Hepatic stellate cell (primary cell): ENCODE data around the gene ZBTB20.

Source experiments
- DNase-seq: peaks from one replicate; pipeline ENCODE4 v3.0.0; 2011; ENCODE audit warnings: low spot score

ZBTB20 gene

GRCh38 chr3:114867835-114868503, 279.1 kb downstream of the ZBTB20 start:
- DNase-seq: no peak

GRCh38 chr3:114867359-114867758, 279.7 kb downstream of the ZBTB20 start:
- DNase-seq: no peak

- DNase-seq: no peak
These were observed 280.7 kb downstream of the ZBTB20 start for GRCh38 chr3:114866430-114866829.

DNA sequence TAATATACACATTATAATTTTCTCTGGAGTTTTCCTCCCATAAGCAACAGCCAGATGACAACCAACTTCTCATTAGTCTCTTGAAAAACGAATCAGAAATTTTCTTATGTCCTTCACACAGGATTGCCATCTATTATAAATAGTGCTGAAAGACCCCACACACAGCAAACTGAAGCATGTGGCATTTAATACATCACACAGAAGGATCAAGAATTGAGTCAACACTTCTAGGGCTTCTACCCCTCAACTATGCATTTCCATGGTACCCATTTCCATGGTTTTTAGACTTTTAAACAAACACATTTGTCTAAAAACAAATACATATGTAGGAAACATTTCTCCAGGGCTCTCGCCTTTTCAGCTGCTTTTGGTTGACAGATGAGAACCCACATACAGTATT, 282.1 kb downstream of the ZBTB20 start:
- DNase-seq: no peak

- no peak for DNase-seq
These were observed 283.2 kb downstream of the ZBTB20 start for GRCh38 chr3:114863848-114864247.

DNA sequence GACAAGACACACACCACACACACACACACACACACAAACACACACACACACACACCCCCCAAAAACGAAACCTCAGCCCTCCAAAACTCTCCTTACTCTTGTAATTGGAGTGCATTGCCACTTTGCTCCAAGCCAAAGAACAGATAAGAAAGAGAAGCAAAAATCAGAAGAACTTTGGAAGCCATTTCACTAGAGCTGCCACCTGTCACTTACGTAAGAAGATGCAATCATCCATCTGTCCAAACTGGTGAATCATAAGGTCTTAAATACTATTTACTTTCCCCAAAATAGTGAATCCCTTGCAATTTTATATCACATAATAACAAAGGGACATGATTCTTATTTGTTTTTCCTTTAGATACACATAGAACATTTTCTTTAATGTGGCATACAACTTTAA, 285.4 kb downstream of the ZBTB20 start:
- no peak for DNase-seq

GRCh38 chr3:114860531-114860930, 286.6 kb downstream of the ZBTB20 start:
- DNase-seq: no peak

- DNase-seq: no peak
These were observed 288.8 kb downstream of the ZBTB20 start for GRCh38 chr3:114858329-114858728.

GRCh38 chr3:114857299-114857701, 289.8 kb downstream of the ZBTB20 start:
- no peak for DNase-seq

DNA sequence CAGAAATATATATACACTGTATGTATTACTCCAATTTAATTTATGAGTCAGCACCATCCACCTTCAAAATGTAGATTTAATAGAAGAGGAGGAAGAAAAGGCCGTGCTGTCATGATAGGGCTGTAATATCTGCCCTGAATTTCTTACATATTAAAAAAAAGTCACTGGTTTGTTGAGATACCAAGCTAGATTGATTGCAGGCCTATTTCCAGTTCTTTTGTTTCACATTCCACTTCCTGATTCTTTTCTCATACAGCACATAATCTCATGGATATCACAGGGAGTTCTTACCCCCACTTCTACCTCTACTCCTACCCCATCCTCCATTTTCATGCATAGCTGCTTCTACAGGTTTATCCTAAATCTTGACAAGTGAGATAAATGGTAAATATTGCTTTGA, 290.3 kb downstream of the ZBTB20 start:
- DNase-seq: no peak

DNA sequence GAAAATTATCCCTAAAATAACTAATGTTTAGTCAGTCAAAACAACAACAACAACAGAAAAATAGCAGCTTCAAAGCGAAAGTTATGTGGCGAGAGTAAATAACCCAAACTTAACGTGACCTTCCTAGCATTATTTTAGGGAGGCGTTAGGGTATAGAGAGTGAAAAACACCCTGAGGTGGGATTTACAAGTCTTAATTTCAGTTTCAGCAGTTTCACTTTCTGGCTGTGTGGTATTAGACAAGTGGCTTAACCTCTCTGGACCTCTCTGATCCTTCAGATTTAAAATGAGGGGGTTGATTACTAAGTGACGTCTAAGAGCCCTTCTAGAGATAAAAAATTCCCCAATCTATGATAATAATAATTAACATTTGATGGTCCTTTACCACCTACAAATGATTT, 291.2 kb downstream of the ZBTB20 start:
- no peak for DNase-seq

DNA sequence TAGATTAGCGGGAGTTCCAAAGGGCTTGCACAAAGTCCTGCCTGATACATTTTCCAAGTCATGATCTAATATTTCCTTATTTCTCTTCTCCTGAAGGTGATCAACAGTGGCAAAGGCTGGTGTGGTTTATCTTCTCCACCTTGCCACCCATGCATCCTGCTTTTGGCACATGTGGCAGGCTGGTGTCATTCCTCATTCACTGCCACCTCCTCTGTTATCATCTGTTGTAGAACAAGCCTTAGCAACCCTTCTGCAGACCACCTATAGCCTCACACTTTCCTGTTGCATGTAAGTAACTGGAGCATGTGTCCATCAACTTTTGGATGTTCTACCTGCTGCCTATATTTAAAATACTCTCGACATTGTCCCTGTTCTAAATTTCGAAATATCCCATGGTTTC, 294.1 kb downstream of the ZBTB20 start:
- no peak for DNase-seq

- DNase-seq: no peak
These were observed 296.2 kb downstream of the ZBTB20 start for GRCh38 chr3:114850898-114851297.

DNA sequence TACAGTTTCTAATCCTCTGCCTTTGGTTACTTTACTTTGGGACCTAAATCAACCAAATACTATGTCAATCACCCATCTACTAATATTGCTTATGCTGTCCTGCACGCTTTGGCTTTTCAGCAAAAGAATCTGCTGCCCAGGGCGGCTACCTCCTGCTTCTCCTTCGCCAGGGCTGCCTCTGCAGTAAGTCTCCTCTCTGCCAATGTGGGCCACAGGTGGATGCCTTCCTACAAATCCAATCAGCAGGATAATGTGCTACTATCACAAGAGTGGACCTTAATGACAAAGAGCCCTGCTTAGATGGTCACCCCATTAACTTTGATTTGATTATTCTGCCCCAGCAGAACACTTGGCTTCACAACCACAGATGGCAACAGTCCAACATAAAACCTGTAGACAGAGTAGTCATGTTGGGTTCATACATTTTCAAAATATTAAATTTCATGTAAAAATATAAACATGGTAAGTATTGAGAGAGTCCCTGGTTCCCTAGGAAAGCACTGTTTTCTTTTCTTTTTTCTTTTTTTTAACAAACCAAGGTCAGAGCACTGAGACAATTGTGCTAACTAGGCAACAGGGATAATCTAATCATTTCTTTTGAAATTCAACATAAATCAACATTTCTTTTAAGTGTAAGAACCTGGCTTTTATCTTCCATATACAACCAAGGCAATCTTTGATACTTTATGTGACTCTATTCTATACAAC, 298.3 kb downstream of the ZBTB20 start:
- DNase-seq: no peak

GRCh38 chr3:114848082-114848481, 299.0 kb downstream of the ZBTB20 start:
- no peak for DNase-seq

DNA sequence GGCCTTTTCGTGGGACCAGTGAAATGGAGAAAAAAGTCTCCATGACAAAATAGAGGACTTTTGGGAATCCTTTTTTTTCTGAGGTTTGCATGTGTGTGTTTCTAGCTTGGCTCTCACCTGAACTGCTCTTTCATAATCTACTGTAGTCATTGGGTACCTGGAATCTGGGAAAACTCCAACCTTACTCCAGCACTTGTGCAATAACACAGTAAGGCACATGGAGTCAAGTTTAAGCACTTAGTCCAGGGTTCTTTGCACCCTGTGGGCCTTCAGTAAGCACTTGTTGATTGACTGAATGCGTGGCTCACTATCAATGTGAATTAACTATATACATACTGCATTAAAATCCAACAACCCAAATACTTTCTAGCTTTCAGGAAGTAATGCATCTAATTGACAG, 299.5 kb downstream of the ZBTB20 start:
- no peak for DNase-seq

GRCh38 chr3:114846779-114847178, 300.3 kb downstream of the ZBTB20 start:
- DNase-seq: peak; percentile 12

- DNase-seq: no peak
These were observed 300.8 kb downstream of the ZBTB20 start for GRCh38 chr3:114846252-114846651.

GRCh38 chr3:114841515-114841914, 305.6 kb downstream of the ZBTB20 start:
- DNase-seq: no peak

GRCh38 chr3:114839476-114839875, 307.6 kb downstream of the ZBTB20 start:
- DNase-seq: no peak

DNA sequence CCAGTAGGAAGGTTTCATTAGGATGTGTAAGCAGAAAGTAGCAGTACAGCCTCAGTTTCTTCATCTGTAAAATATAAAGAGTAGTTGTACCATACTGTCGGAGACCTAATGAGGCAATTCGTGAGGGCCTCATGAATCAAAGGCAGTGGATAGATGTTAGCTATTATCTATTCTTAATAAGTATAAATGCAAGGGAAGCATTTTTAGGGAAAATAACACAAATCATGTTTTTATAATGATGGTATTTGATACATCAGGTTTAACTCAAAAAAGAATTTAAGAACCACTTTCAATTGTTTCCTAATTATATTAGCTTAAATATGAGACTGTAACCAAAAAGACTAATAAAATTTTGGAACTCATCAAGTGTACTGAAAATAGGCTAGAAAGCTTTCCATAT, 309.1 kb downstream of the ZBTB20 start:
- no peak for DNase-seq

DNA sequence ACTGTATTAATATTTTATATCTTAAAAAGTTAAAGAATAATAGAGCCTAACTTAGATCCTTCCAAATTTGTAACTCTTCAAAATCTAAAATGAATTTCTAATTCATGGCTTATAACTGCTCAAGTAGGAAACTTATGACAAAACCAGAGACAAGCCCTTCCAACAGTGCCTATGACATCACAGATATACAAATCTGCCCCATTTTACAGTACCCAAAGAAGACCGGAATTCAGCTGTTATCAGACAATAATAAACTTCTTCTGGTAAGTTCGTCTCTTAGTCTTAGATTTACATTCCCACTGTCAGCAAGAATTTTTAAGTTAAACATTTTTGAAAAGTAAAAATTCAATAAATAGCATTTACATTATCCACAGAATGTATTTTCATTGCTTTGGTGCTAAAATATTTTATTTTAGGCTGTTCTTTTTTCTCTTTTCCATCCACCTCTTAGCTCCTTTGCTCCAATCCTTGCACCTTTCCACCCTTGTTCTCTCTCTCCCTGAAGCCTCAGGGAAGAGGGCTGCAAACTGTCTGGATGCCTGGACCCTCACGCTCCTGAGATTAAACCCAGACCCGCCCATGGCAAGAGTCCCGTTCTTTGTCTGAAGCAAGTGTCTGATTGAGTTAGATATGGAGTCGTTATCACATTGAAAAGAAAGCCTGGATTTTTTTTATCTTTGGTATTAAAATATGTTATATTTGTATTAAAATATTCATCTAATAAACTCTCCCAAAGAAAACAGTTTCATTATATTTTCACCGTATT, 312.7 kb downstream of the ZBTB20 start:
- DNase-seq: no peak

GRCh38 chr3:114831861-114832260, 315.2 kb downstream of the ZBTB20 start:
- no peak for DNase-seq
